C1 segment of cervical spinal cord (tissue), 14 donors: Measurements from ENCODE around the gene NEFH.
A peak's percentile ranks its signal among the peaks of the same experiment; 100 is the strongest.
"Not testable (repeated sequence)": the region's sequence is repeated elsewhere in the genome, so short reads cannot be mapped to it uniquely, and the experiment has no call there.

Source experiments
- DNase-seq, 14 donors: peaks; one replicate each; lab custom pipeline; 2025; lab: John Stamatoyannopoulos, UW

The NEFH gene

DNA sequence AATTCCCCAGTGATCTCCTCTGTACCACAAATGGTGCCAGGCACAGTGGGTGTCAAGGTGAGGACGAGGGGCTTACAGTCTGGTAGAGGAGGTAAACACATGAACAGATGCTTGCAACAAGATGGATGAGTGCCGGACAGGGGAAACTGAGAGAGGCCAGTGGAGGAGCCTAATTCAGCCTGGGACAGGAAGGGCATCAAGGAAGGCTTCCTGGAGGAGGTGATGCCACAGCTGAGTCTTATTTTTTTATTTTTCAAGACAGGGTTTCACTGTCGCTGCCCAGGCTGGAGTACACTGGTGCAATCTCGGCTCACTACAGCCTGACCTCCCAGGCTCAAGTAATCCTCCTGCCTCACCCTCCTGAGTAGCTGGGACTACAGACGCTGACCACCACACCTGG, 18.8 kb upstream of the NEFH start:
- DNase-seq, result no peak

DNA sequence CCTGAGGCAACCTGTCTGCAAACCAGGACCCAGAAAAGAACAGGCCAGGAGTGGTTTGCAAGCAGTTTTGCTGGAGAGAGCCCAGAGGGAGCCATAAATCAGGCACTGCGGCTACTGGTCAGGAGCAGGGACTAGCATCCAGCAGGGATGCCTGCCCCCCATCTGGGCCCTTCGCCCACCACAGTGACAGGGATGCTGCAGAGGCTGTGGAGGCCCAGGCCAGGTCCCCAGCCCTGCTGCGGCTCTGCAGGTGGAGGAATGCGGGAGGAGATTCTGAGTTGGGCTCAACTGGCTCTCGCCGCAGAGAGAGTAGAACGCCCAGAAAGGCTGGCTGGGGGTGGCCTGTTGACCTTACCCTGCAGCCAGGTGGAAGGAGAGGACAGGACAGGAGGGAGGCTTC, 16.4 kb upstream of the NEFH start:
- no peak for DNase-seq

DNA sequence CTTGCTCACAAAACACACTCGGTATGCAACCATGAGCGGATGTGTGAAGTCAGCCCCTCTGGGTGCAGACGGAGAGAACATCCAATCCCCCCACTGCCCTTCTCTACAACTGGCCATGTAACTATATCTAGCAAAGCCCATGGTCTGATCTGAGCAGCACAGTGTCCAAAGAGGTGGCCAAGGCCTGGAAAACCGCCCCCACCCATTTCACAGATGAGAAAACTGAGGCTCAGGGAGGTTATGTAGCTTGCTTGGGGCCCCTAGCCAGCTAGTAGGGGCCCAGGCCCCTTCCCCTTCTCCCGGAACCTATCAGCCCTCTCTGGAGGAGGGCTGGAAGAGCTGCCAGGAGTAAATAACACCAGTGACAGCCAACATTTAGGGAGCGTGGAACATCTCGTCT, 15.4 kb upstream of the NEFH start:
- DNase-seq, result no peak

DNA sequence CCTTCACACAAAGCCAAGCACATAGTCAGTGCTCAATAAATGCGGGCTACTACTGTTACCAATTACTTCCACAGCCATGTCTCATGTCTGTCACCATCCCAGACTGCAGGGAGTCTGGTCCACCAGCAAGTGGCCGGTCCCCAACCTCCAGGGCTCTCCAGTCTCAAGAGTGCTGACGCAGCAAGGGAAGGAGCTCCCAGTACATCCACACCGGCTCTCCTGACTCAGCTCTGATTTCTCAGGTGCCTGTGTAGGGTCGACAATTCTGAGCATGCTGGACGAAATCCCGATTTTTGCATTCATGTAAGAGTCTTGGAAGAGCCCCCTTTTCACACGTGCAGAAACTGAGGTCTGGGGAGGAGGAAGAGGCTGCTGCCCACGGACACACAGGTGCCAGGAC, 10.3 kb upstream of the NEFH start:
- DNase-seq, result no peak

DNA sequence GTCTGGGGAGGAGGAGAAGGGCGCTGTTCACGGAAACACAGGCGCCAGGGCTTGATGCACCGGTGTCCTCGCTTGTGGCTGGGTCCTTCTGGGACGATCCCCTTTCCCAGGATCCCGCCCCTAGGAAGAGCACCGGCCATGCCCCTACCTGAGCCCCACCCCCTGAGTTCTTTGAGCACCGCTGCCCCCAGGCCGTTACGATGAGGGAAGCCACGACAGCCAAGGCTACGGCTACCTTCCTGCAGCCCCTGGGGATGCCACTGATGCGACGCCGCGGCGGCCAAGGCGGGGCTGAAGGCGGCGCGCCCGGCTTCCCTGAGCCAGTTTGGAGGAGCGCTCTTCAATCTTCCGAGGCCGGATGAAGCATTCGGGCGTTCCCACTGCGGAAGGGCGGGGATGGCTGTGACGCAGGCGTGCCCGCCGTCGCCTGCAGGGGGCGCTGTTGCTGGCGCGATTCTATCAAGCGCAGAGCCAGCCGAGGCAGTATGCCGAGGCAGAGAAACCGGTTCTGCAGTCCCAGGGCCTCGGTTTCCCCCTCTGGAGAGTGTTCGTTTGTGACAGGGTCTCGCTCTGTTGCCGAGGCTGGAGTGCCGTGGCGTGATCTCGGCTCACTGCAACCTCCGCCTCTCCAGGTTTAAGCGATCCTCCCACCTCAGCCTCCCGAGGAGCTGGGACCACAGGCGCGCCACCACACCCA, 9.7 kb upstream of the NEFH start:
- DNase-seq, result peak in 5 of 14 donors; percentile 11 to 34 (median 18)

DNA sequence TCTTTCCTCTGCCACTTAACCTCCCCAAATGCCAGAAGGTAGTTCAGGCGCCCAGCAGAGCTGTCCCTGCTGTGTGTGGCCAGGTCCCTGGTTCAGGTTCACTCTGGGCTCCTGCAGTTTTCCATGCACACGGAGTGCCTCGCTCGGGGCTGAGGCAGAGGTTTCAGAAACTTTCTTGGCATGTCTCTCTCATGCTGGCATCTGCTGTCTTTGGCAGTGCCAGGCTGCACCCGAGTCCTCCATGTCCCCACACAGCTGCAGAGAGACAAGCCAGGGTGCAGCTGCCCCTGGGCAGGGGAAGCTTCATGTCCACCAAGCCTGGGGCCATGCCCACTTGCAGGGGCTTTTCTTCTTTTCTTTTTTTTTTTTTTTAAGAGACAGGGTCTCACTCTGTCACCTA, 7.0 kb upstream of the NEFH start:
- DNase-seq, result no peak

DNA sequence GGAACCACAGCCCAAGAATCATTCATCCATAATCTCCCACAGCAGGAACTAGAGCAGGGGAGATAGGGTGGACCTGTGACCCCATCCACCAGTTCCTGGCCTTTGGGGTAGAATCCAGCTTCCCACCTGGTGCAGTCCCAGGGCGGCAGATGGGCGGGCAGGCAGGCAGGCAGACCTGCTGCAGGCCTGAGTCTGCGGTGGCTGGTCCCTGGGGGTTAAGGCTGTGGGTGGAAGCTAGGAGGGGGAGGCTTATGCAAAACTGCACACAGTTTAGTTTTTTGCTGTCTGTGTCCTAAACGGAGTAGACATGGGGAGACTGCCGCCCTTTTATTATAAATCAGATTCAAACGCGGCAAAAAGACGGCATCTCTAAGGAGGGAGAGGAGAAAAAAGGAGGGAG, 4.5 kb upstream of the NEFH start:
- DNase-seq, result no peak

DNA sequence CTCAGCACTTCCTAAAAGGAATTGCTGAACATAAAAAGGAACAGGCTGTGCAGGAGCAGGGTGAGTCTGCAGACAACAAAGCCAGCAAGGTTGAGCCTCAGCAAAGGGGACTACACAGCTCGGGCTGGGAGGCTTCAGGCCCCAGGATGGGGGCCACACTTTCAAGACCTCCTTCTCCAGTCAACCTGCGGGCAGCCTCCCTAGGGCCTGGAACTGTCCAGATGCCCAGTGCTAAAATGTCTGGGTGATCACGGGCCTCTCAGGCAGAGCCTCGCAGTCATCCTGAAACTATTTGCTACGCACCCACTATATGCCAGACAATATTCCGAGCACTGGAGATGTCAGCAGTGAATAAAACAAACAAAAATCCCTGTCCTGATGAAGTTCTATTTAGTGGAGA, 3.9 kb upstream of the NEFH start:
- no peak for DNase-seq

DNA sequence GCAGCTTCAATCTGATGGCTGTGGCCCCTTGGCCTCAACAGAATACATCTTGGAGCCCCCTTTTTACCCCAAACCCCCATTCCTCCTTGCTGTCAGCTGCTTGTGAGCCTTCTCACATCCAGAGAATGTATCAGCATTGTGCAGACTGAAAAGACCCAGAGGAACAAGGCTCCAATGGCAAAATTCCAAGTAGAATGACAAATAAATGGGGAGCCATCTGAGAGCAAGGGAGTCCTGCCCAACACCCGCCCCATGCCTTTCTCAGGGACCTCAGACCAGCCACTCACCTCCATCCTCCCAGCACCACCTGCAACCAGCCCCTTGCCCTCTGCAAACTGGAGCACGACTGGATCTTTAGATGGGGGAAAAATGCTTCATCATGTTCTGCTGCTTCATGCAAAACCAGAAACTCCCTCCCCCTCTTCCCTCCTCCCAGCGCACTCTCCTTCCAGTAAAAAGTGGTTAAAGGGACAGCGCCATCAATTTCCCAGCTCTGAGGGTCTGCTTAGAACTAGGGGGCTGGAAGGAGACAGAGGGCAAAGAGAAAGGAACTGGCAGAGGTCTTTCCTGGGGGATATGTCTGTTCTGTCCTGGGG, 2.2 kb upstream of the NEFH start:
- DNase-seq, result peak in 1 of 14 donors; percentile 24

DNA sequence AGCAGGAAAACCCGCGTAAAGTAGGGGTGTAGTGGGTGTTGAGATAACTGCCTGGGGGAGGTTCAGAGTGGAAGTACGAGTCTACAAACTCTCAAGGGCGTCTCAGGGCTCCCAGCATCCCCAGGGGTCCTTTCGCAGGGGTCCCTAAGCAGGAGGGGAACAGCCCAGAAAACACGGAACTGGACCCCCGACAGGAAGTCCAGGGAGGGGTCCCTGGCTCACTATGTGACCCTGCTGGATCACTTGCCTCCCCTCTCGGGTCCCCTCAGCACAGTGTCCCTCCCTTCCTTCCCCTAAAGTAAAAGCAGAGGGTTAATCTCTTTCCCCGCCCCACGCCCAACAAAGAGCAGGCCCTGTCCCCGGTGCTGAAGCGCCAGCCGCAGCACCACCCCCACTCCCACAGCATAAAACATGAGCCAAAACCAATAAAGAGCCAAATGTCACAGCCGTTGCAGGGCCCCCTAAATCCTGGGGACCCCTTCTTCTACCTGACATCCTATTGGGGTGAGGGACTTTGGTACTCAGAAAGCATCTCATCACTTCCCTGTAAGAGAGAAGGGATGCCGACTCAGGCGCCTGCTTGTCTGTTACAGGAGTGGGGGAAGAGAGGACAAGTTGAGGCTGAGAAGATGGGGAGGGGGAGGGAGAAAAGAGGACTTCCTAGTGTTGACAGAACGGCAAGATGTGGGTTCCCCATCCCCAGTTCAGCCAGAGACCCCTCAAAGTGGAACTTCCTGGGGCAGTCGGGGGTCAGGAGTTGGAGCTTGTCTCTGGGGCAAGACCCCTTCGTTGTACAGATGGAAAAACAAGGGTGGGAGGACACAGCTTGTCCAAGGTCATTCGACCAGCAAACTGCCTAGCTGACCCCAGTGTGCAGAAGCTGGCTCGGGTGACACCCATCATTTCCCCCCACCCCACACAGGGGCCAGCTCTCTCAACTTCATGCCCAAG, 1.4 kb upstream of the NEFH start:
- peak in 1 of 14 donors; percentile 15 for DNase-seq

DNA sequence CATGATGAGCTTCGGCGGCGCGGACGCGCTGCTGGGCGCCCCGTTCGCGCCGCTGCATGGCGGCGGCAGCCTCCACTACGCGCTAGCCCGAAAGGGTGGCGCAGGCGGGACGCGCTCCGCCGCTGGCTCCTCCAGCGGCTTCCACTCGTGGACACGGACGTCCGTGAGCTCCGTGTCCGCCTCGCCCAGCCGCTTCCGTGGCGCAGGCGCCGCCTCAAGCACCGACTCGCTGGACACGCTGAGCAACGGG, 169 bp downstream of the NEFH start:
- DNase-seq, result no peak

DNA sequence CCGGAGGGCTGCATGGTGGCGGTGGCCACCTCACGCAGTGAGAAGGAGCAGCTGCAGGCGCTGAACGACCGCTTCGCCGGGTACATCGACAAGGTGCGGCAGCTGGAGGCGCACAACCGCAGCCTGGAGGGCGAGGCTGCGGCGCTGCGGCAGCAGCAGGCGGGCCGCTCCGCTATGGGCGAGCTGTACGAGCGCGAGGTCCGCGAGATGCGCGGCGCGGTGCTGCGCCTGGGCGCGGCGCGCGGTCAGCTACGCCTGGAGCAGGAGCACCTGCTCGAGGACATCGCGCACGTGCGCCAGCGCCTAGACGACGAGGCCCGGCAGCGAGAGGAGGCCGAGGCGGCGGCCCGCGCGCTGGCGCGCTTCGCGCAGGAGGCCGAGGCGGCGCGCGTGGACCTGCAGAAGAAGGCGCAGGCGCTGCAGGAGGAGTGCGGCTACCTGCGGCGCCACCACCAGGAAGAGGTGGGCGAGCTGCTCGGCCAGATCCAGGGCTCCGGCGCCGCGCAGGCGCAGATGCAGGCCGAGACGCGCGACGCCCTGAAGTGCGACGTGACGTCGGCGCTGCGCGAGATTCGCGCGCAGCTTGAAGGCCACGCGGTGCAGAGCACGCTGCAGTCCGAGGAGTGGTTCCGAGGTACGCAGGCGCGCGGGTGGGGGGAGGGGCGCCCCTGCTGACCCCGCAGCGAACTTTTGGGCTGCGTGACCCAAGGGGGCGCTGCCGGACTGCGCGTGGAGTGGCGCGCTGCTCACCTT, 670 bp downstream of the NEFH start:
- peak in 7 of 14 donors; percentile 16 to 60 (median 30) for DNase-seq

DNA sequence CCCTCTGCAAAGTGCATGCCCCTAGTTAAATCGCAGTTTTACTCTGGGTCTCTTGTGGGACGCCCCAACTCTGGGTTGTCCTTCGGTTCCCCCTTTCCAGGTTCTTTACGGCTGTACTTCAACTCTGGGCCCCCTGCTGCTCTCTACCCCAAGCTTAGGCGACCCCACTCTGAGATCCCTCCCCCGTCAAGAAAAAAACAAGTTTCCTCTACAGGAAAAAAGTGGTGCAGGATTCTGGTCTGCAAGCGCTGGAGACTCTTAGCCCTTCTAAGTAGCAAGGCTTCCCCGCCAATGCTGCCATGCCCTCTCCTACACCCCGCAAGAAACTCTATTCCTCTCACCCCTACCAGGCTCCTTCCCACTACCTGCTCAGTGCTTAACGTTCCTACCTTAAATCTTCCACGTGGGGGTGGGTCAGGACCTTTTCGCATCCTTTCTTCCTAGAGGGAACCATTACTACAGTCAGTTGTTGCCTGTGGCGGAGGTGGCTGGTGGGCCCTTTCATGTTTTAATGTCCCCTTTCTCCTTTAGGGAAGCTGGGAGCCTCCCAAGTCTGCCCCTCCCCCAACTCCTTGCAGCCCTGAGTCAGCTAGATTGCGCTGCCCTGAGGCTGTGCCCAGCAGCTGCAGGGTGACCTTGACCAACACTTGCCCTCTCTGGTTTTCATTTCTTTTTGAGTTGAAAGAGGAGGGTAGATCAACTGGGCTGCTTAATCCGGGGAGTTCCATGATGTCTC, 1.4 kb downstream of the NEFH start:
- DNase-seq, result no peak

DNA sequence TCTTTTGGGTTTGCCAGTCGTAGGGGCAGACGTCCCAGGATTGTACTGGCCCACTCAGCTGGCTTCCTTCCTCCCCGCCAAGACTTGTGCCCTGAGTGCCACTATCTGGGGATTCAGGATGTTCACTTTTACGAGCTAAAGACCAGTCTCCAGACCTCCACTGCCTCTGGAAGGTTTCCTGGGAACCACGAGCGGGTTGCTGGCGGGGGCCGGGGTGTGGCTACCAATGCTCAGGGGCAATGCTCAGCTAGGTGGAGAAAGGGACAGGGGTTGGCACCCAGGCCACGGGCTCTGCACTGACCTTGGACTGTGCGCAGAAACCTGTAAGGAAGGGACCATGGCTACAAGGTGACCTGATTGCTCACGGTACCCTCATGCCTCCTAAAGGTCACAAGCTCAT, 2.2 kb downstream of the NEFH start:
- DNase-seq, result no peak

DNA sequence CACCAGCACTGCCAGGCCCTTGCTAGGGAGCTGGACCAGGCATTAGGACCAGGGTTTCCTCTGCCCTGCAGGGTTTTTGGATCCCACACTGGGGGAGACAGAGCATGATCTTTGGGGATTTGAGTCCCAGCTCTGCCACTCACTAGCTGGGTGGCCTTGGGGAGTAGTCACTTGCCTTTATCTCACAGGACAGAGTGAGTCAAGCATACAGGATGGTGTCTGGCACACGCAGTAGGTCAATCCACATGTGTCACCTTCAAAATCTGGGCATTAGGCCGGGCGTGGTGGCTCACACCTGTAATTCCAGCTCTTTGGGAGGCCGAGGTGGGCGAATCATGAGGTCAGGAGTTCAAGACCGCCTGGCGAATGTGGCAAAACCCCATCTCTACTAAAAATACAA, 2.7 kb downstream of the NEFH start:
- no peak for DNase-seq

DNA sequence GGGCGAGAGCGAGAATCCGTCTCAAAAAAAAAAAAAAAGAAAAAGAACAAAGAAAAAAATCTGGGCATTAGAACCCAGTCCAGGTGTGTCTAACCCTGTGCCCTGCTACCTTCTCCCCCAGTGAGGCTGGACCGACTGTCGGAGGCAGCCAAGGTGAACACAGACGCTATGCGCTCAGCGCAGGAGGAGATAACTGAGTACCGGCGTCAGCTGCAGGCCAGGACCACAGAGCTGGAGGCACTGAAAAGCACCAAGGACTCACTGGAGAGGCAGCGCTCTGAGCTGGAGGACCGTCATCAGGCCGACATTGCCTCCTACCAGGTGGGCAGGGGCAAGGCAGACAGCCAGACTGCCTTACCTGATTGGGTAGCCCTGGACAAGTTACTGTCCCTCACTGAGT, 3.2 kb downstream of the NEFH start:
- no peak for DNase-seq

DNA sequence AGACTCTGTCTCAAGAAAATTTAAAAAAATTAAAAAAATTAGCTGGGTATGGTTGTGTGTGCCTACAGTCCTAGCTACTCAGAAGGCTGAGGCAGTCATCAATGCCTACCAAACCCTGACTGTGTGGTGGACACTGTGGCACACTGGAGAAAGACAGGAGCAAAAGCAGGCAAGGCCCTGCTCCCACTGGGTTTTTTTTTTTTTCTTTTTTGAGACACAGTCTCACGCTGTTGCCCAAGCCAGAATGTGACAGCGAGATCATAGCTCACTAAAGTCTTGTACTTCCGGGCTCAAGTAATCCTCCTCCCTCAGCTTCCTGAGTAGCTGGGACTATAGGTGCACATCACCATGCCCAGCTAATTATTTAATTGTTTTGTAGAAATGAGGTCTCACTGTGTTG, 4.6 kb downstream of the NEFH start:
- no peak for DNase-seq

DNA sequence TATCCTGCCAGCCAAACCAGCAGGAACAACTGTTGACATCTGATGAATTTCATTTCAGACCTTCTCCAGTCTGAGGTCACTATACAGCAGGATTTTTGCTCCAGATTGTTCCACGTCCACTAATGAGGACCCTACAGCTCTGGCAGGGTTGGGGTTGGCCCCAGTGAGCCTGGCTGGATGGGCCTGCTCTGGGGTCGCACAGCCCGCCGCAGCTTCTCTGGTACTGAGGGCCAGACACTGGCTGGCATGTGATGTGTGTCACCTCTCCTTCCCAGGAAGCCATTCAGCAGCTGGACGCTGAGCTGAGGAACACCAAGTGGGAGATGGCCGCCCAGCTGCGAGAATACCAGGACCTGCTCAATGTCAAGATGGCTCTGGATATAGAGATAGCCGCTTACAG, 5.4 kb downstream of the NEFH start:
- no peak for DNase-seq

DNA sequence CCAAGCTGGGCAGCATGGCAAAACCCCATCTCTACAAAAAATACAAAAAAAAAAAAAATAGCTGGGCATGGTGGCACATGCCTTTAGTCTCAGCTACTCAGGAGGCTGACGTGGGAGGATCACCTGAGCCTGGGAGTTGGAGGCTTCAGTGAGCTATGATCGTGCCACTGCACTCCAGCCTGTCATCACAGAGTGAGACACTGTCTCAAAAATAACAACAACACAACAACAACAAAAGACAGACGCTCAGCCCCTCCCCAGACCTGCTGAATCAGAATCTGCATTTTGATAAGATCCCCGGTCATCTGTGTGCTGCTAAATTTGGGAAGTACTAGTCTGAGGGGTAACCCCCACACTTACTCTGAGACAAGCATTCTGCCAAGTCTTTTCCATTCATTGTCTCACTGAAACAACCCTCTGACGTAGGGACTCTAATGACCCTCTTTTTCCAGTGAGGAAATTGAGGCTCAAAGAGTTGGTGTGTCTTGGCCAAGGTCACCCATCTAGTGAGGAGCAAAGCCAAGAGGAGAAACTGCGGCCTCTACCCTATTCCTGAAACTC, 7.5 kb downstream of the NEFH start:
- DNase-seq, result no peak

DNA sequence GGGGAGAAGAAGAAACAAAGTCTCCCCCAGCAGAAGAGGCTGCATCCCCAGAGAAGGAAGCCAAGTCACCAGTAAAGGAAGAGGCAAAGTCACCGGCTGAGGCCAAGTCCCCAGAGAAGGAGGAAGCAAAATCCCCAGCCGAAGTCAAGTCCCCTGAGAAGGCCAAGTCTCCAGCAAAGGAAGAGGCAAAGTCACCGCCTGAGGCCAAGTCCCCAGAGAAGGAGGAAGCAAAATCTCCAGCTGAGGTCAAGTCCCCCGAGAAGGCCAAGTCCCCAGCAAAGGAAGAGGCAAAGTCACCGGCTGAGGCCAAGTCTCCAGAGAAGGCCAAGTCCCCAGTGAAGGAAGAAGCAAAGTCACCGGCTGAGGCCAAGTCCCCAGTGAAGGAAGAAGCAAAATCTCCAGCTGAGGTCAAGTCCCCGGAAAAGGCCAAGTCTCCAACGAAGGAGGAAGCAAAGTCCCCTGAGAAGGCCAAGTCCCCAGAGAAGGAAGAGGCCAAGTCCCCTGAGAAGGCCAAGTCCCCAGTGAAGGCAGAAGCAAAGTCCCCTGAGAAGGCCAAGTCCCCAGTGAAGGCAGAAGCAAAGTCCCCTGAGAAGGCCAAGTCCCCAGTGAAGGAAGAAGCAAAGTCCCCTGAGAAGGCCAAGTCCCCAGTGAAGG, 9.2 kb downstream of the NEFH start:
- not testable (repeated sequence) for DNase-seq

DNA sequence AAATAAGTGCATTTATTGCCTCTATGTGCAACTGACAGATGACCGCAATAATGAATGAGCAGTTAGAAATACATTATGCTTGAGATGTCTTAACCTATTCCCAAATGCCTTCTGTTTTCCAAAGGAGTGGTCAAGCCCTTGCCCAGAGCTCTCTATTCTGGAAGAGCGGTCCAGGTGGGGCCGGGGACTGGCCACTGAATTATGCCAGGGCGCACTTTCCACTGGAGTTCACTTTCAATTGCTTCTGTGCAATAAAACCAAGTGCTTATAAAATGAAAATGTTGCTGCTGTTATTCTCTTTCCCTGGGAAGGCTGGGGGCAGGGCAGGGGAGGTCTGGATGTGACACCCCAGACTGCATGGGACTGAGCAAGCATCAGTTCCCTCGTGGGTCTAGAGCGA, 11.0 kb downstream of the NEFH start:
- no peak for DNase-seq
